UCSD-AML1 (cell line): ENCODE data around the gene COL4A1.

ENCODE experiments used
- DNase-seq: peaks from one replicate; lab custom pipeline; 2025; ENCODE audit not compliant: unreplicated experiment; lab: John Stamatoyannopoulos, UW

Gene COL4A1

GRCh38 chr13:110227416-110227815, 79.5 kb downstream of the COL4A1 start:
- no peak for DNase-seq

- no peak for DNase-seq
Measured at GRCh38 chr13:110225609-110226574, 81.1 kb downstream of the COL4A1 start.

GRCh38 chr13:110225003-110225402, 82.0 kb downstream of the COL4A1 start:
- no peak for DNase-seq

- DNase-seq = no peak
Measured at GRCh38 chr13:110224519-110224918, 82.4 kb downstream of the COL4A1 start.

- no peak for DNase-seq
Measured at GRCh38 chr13:110221406-110222117, 85.4 kb downstream of the COL4A1 start.

- no peak for DNase-seq
Measured at GRCh38 chr13:110220471-110220870, 86.5 kb downstream of the COL4A1 start.

- no peak for DNase-seq
Measured at GRCh38 chr13:110218581-110219201, 88.3 kb downstream of the COL4A1 start.

GRCh38 chr13:110217811-110218210, 89.1 kb downstream of the COL4A1 start:
- DNase-seq = no peak

GRCh38 chr13:110217085-110217484, 89.9 kb downstream of the COL4A1 start:
- DNase-seq = no peak

GRCh38 chr13:110216398-110217041, 90.4 kb downstream of the COL4A1 start:
- DNase-seq = no peak

GRCh38 chr13:110216006-110216397, 91.0 kb downstream of the COL4A1 start:
- no peak for DNase-seq

- DNase-seq = no peak
Measured at GRCh38 chr13:110215606-110216005, 91.4 kb downstream of the COL4A1 start.

GRCh38 chr13:110214637-110215036, 92.3 kb downstream of the COL4A1 start:
- DNase-seq = no peak

GRCh38 chr13:110213461-110214074, 93.4 kb downstream of the COL4A1 start:
- no peak for DNase-seq

GRCh38 chr13:110212529-110212928, 94.4 kb downstream of the COL4A1 start:
- DNase-seq = no peak

GRCh38 chr13:110211735-110212134, 95.2 kb downstream of the COL4A1 start:
- no peak for DNase-seq

GRCh38 chr13:110211046-110211445, 95.9 kb downstream of the COL4A1 start:
- DNase-seq = no peak

GRCh38 chr13:110210604-110210985, 96.4 kb downstream of the COL4A1 start:
- DNase-seq = no peak

- DNase-seq = no peak
Measured at GRCh38 chr13:110209950-110210603, 96.9 kb downstream of the COL4A1 start.

- no peak for DNase-seq
Measured at GRCh38 chr13:110208116-110208515, 98.8 kb downstream of the COL4A1 start.
